Measurements from ENCODE around the gene DGCR8.

Gene DGCR8

GRCh38 chr22:20068640-20069039 lies 11.4 kb upstream of the DGCR8 start:
- DNase-seq: no peak

GRCh38 chr22:20069331-20070042 lies 10.6 kb upstream of the DGCR8 start:
- DNase-seq: no peak

GRCh38 chr22:20071524-20071972 lies 8.5 kb upstream of the DGCR8 start:
- no peak for DNase-seq

DNA sequence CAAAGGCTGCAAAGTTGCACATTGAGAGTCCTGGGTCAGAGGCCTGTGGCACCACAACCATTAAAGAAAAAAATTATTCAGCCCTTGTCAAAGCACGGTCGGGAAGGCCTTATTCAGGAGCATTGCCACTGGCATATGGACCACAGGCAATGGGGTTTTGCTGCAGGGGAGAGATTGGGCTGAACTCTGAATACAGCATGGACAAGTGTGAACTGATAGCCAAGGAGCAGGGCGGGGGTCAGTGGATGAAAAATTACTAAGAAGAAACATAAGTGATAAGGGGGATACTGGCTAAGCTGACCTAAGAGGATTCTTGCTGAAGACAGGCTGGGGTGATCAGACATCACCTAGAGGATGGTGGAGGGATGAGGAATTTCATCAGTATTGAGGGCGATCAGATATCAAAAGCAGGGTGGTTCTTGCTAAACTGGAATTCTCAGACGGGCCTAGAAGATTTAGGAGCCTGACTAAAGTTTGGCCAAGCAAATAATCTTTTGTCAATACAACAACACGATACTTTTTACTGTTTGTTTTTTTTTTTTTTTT lies 3.3 kb upstream of the DGCR8 start:
- DNase-seq: no peak

DNA sequence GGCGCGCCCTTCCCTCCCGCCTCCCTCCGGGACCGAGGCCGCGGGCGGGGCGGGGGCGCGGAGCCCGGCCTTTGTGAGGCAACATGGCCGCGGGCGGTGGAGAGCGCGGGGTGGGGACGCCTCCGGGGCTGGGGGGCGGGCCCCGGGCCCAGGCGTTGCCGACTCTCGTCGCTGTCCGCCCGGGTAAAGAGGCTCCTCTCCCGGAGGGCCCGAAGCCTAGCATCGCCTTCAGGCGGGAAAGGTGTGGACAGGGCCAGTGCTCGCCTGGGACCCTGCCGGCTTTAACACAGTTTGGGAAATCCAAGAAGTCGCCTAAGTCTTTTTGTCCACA lies 369 bp downstream of the DGCR8 start:
- DNase-seq: no peak

DNA sequence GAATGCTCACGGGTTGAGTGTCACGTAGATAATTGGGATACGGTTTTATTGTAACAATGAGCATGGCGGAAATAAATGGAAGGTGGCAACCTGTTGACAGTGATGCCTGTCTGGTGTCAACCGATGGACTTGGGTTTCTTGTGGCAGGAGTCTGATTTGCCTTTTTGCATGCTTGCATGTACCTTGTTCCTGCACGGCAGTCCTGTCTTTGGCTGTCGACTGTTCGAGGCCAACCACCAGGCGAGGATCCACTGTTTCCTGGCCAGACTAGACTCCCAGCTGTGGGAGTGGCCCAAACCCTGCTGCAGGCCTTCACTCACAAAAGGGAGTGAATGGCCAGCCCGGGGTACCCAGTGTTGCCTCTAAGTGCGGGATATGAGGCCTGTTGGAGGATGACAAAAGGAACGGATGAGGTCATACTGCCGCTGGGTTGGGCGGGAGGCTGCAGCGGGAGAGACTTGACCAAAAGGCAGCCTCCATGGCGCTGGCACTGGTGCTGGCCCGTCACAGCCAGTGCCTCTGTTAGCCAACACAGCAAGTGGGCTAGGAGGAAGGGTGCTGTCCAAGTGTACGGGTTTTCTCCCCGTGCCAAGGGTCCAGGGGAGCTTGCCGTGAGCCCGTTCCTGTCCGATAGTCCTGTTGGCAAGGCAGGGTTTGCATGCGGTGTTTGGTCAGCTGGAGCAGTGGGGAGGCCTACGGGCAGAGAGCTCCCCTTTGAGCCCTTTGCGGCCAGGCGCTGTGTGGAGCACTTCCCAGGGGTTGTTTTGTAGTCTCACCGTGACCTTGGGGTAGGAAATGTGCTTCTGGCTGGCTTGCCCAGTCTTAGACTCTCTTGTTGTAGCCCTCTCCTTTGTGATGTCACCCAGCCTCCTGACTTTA lies 974 bp downstream of the DGCR8 start:
- no peak for DNase-seq

GRCh38 chr22:20083157-20083890 lies 3.3 kb downstream of the DGCR8 start:
- DNase-seq: no peak

GRCh38 chr22:20083891-20084546 lies 4.0 kb downstream of the DGCR8 start:
- DNase-seq: no peak

DNA sequence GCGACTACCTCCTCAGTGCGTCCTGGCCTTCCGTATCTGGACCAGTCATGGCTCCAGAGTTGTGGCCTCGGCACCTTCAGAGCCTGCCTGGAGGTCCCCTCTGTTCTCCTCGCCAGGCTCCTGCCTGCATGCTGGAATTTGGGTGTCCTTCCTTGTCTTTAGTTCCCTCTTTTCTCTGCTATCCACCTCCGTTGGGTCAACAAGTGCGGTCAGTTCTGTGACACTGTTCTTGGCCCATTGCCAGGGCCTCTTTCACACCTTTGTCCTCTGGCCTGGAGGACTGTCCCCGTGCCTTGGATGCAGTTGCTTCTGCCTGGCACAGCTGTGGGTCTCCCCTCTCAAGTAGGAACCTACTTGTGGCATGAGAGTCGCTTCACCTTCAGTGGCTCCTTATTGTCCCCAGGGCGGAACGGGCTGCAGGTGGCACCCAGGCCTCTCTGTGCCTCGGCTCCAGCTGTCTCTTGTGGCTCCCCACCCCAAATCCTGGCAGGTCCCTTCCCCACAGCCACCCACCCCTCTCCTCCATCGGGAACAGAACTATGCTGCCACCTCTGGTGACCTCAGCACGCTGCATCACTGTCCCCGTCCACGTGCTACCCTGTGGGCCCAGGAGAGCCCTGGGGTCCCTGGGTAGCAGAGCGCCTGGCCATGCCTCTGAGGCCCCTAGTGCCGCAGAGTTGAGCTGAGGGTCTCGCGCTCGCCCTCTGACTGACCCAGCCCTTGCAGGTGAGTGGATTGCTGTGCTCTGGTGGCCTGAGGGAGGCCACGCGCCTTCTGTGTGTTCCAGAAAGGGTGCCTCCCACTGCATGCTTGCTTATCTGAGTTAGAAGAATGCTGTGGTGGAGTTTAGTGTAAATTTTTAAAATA lies 4.7 kb downstream of the DGCR8 start:
- no peak for DNase-seq

DNA sequence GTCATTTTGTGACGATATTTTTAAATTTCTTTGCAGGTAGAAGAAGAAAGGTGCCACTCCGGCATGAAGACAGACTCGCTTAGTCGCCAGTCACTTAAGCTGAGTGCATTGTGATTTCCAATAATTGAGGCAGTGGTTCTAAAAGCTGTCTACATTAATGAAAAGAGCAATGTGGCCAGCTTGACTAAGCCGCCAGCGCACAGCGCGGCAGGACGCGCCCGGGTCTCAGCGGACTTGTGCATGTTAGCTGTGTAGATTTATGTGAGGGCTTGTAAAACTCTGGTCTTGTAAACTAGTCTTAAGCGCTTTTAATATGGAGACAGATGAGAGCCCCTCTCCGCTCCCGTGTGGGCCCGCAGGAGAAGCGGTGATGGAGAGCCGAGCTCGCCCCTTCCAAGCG lies 5.6 kb downstream of the DGCR8 start:
- DNase-seq: no peak

DNA sequence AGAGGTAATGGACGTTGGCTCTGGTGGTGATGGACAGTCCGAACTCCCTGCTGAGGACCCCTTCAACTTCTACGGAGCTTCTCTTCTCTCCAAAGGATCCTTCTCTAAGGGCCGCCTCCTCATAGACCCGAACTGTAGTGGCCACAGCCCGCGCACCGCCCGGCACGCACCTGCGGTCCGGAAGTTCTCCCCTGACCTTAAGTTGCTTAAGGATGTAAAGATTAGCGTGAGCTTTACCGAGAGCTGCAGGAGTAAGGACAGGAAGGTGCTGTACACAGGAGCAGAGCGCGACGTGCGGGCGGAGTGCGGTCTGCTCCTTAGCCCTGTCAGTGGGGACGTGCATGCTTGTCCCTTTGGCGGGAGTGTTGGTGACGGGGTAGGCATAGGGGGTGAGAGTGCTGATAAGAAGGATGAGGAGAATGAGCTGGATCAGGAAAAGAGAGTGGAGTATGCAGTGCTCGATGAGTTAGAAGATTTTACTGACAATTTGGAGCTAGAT lies 6.1 kb downstream of the DGCR8 start:
- no peak for DNase-seq

DNA sequence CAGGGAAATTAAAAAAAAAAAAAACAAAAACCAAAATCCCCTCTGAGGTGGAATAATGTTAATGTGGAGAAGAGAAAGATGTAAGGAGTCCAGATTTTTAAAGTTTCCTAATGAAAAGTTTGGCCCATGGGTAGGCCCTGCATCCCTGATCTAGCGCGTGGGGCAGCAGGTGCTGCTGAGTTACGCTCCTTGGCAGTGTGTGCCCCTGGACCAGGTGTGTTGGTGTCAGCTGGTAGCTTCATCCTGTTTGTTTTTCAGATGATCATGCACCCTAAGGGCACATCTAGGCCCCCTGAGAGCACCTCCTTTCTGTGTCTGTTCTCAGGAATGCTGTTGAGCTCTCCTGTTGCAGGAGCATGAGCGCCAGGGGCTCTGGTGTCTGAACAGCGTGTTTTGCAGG lies 6.7 kb downstream of the DGCR8 start:
- no peak for DNase-seq

- DNase-seq: no peak
Observed at GRCh38 chr22:20087319-20088262, 7.5 kb downstream of the DGCR8 start.

GRCh38 chr22:20088263-20088648 lies 8.2 kb downstream of the DGCR8 start:
- DNase-seq: no peak

GRCh38 chr22:20089226-20089976 lies 9.4 kb downstream of the DGCR8 start:
- no peak for DNase-seq

DNA sequence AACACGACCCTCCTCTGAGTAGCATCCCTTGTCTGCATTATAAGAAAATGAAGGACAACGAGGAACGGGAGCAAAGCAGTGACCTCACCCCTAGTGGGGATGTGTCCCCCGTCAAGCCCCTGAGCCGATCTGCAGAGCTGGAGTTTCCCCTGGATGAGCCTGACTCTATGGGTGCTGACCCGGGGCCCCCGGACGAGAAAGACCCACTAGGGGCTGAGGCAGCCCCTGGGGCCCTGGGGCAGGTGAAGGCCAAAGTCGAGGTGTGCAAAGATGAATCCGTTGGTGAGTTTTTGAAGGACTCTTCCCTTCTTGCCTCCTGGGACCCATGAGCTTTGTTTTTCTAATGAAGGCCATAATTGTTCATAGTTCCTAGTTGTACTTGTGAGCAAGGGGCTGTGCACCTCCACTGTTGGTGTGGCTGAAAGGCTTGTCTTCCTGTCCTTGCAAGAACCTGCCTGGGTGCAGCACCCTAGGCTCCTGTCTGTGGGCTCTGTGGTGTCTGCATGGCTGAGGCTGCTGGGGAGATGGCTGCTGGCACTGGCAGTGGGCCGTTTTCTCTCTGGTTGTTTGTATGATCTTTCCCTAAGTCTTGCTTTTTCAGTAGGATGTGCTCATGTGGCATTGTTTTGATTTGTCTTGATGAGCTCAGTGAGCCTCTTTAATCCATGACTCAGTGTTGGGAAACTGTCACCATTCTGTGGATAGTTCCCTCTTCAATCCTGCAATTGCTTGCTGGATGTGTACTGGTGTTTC lies 10.1 kb downstream of the DGCR8 start:
- DNase-seq: no peak

DNA sequence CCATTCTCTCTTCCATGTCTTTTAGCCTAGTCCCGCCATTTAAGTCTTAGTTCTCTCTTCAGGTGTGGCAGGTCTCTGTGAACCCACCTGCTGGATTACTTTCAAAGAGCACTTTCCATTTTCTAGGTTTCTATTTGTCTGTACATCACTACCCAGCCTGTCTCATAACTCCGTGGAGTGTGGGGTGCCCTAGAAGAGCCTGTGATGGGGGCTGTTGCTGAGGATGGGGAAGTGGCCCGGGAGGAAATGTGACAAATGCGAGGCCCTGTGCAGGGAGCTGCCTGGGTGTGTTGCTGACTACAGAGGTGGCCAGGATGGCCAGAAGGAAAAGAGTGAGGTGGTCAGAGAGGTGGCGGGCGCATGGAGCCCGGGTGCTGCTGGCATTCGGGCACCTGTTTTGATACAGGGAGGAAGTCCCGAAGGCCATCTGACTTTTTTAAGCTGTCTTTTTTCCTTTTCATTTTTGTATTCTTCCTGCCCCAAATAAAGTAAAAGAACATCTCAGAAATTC lies 10.7 kb downstream of the DGCR8 start:
- DNase-seq: no peak

DNA sequence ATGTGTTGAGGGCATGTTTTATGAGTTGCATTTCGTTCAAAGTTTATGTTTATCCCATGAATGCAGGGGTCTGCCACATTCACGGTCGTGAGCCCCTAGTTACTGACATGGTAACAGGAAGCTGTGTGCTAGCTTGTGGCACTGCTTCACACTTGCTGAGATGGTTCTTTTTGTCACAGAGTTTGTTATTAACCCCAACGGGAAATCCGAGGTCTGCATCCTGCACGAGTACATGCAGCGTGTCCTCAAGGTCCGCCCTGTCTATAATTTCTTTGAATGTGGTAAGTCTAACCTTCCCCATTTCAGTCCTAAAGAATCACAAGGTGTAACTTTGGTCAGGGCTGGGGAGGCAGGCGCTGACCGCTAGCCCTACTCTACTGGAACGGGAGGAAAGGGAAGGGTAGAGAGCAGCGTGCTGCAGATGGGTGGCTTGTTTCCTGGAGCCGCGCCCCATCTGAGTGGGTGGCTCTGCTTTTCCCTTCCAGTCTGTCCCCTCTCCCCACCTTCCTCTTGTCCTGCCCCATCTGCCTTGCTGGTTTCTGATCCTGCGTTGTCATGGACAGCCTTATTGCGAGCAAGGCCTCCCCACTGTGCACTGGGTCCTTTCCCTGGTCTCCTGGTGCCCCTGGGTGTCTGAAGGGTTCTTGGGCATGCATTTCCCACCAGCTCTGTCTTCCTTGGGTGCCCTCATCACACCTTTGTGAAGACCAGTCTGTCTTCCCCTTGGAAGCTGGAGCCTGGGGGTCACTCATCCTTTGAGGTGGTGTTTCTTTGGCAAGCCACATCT lies 11.8 kb downstream of the DGCR8 start:
- no peak for DNase-seq

All from GF-D8 (cell line).